Small intestine (tissue), 7 donors: ENCODE results near the gene MAP2K4. TPM values are rescaled to one million over a fixed set of nuclear protein-coding genes. Genes with fewer than 3 reads are reported as not detected.

Experiments
- DNase-seq, 2 donors: peaks; one replicate each; pipeline versions ENCODE4 v3.0.0 to v3.0.0-alpha.2; 2013
- FAIRE-seq: peaks from 2 replicates; lab custom pipeline; 2012; peaks lifted over from hg19 to GRCh38; lab: Jason Lieb, UNC
- H3K27ac ChIP-seq, 3 donors: one replicate each; pipeline ENCODE4 v1.5.1; 2013; ENCODE audit warnings: low read length in 2 of 3, mild to moderate bottlenecking in 2 of 3, control low read depth in 1 of 3, inconsistent platforms in 1 of 3, low read depth in 1 of 3, moderate library complexity in 1 of 3
- H3K27me3 ChIP-seq, 3 donors: one replicate each; pipeline ENCODE4 v1.6.1; 2013; ENCODE audit warnings: low read length in 3 of 3, inconsistent platforms in 1 of 3; ENCODE audit not compliant: control insufficient read depth in 3 of 3, insufficient read depth in 3 of 3
- H3K36me3 ChIP-seq, 3 donors: one replicate each; pipeline ENCODE4 v1.6.1; 2013; ENCODE audit warnings: low read length in 3 of 3, inconsistent platforms in 1 of 3, low read depth in 1 of 3, mild to moderate bottlenecking in 1 of 3, moderate library complexity in 1 of 3; ENCODE audit not compliant: control insufficient read depth in 3 of 3, insufficient read depth in 2 of 3
- H3K4me1 ChIP-seq, 3 donors: one replicate each; pipeline ENCODE4 v1.6.1; 2013; ENCODE audit warnings: low read length in 2 of 3, inconsistent platforms in 1 of 3, low read depth in 1 of 3, mild to moderate bottlenecking in 1 of 3, moderate library complexity in 1 of 3; ENCODE audit not compliant: control insufficient read depth in 3 of 3, insufficient read depth in 2 of 3
- H3K4me3 ChIP-seq, 3 donors: one replicate each; pipeline ENCODE4 v1.5.1; 2013; ENCODE audit warnings: low read length in 3 of 3, control low read depth in 1 of 3, inconsistent platforms in 1 of 3, low read depth in 1 of 3, mild to moderate bottlenecking in 1 of 3, moderate library complexity in 1 of 3
- H3K9me3 ChIP-seq, 2 donors: one replicate each; pipeline ENCODE4 v1.6.1; 2013; ENCODE audit warnings: low read depth in 1 of 2, low read length in 1 of 2; ENCODE audit not compliant: control insufficient read depth in 2 of 2, insufficient read depth in 1 of 2
- WGBS, 3 donors: extraction: QIAGEN DNeasy Blood & Tissue Kit; methylation state at CpG; one replicate each; pipeline ENCODE4 v1.1.7; 2013; 5-methylcytosine and 5-hydroxymethylcytosine counted together
- polyA plus RNA-seq, 4 donors: library from polyadenylated mRNA; stranded (reverse) in 3 of 4; unstranded in 1 of 4; fragments of 200-250 nt in 3 of 4; fragments of 120-200 nt in 1 of 4; gene quantifications; one replicate each; pipeline versions ENCODE4 v1.2.1 to v1.2.3, GENCODE V29; 2013
- donor health status: healthy with polysubstance abuse.
- donor health status: control.
- donor health status: control.
- donor health status: Bipolar disorder and iron deficiency.
- donor health status: healthy.

The MAP2K4 gene
- polyA plus RNA-seq, 4 donors, result 11.6 to 27.7 (median 12.2) TPM

DNA sequence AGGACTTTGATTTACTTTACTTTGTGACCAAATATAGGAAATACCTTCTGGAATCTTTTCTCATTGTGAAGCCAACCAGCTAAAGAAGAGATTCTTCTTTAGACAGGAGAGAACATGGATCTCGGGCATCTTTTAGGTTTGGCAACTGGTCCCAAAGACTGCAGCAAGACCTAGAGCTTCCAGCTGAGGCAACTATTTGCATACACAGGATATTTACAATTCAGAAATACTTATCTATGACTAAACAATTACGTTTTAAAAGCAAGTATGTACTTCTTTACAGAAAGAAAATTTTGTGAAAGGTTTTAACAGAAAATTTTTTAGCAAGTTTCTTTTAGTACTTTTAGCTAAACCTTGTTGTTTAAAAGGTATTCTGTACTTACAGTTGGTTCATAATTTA, 106.5 kb downstream of the MAP2K4 start:
- DNase-seq (no peak), FAIRE-seq (no peak)
- WGBS, 3 donors, result 82 to 89% (median 86%) methylated on average over 2 of the region's 2 CpGs
- no peaks in the 10 kb centered on the region for H3K27me3 ChIP-seq
- no peak overlapping the region for H3K4me3 ChIP-seq
- peaks cover 9 to 16% (median 10%) of the 10 kb centered on the region in 3 donors for H3K36me3 ChIP-seq
- H3K9me3 ChIP-seq, result peaks cover 0 to 5% of the 10 kb centered on the region in 2 donors
- no peaks in the 10 kb centered on the region for H3K4me1 ChIP-seq
- H3K27ac ChIP-seq, result no peak overlapping the region

DNA sequence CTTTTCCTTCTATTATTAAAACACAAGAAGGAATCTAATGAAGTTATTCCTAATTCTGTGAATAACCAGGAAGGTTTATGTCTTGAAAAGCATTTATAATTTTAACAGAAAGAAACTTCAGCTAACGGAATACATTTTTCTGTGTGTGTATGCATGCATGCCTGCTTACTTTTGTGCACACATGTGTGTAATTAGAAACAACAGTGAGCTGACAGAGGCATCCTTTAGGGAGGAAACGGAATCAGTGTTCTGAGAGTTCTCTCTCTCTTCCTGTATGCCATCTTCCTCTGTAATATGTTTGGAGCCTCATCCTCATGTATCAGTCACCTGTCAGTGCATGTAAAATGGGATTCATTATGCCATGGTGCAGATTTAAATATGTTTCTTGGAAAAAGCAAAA, 107.0 kb downstream of the MAP2K4 start:
- Histone ChIP-seq H3K27me3 (no peaks in the 10 kb centered on the region), H3K27ac (no peak overlapping the region), H3K9me3 (peaks cover 0 to 5% of the 10 kb centered on the region in 2 donors), H3K4me1 (no peaks in the 10 kb centered on the region), H3K36me3 (peaks cover 9 to 17% (median 10%) of the 10 kb centered on the region in 3 donors), H3K4me3 (no peak overlapping the region)
- FAIRE-seq (no peak), DNase-seq (no peak)
- 44 to 62% (median 50%) methylated on average over 2 of the region's 2 CpGs for WGBS, 3 donors

DNA sequence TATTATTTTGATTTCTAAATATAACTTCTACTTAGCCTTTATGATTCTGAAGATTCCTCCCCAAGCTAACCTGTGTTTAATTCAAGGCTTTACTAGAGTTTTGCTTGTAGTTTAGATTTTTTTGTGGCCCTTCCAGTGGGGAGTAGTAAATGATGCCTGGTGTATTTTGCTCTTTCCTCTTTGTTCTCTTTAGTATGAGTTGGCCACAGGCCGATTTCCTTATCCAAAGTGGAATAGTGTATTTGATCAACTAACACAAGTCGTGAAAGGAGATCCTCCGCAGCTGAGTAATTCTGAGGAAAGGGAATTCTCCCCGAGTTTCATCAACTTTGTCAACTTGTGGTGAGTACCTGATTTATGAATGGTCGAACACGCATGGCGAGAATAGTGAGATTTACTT, 108.3 kb downstream of the MAP2K4 start:
- peaks cover 10 to 21% (median 11%) of the 10 kb centered on the region in 3 donors for H3K36me3 ChIP-seq
- 96 to 100% (median 97%) methylated on average over 7 of the region's 7 CpGs for WGBS, 3 donors
- no peak for FAIRE-seq

DNA sequence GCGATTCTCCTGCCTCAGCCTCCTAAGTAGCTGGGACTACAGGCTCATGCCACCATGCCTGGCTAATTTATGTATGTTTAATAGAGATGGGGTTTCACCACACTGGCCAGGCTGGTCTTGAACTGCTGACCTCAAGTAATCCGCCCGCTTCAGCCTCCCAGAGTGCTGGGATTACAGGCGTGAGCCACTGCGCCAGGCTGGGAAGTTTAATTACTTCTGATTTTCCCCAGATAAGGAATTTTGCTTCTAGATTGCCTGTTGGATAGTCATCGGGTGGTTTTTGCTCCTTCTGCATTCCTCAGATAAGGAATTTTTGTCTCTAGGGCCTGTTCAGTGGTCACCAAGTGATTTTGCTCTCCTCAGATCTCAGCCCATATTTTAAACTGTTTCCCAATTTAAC, 112.5 kb downstream of the MAP2K4 start:
- H3K9me3 ChIP-seq, result peaks cover 0 to 3% of the 10 kb centered on the region in 2 donors
- H3K36me3 ChIP-seq, result peaks cover 8 to 13% (median 10%) of the 10 kb centered on the region in 3 donors
- WGBS, 3 donors, result 92 to 96% (median 95%) methylated on average over 6 of the region's 6 CpGs
- H3K4me3 ChIP-seq, result no peak overlapping the region
- no peak for DNase-seq
- no peak for FAIRE-seq
- no peak overlapping the region for H3K27ac ChIP-seq
- H3K4me1 ChIP-seq, result no peaks in the 10 kb centered on the region
- H3K27me3 ChIP-seq, result no peaks in the 10 kb centered on the region

More for the DNA sequence above, 108.3 kb downstream of the MAP2K4 start:
- no peak for DNase-seq
- H3K4me1 ChIP-seq, result no peaks in the 10 kb centered on the region
- peaks cover 0 to 5% of the 10 kb centered on the region in 2 donors for H3K9me3 ChIP-seq
- H3K27me3 ChIP-seq, result no peaks in the 10 kb centered on the region
- no peak overlapping the region for H3K27ac ChIP-seq
- H3K4me3 ChIP-seq, result no peak overlapping the region

- peaks cover 0 to 3% of the 10 kb centered on the region in 2 donors for H3K9me3 ChIP-seq
- H3K27me3 ChIP-seq, result no peaks in the 10 kb centered on the region
- H3K4me3 ChIP-seq, result no peak overlapping the region
- no peak for FAIRE-seq
- no peak for DNase-seq
- H3K4me1 ChIP-seq, result no peaks in the 10 kb centered on the region
- peaks cover 6 to 13% (median 12%) of the 10 kb centered on the region in 3 donors for H3K36me3 ChIP-seq
- H3K27ac ChIP-seq, result no peak overlapping the region
- WGBS, 3 donors, result 62 to 72% (median 71%) methylated on average over 3 of the region's 3 CpGs
Observed at GRCh38 chr17:12134101-12134500, 113.4 kb downstream of the MAP2K4 start.

DNA sequence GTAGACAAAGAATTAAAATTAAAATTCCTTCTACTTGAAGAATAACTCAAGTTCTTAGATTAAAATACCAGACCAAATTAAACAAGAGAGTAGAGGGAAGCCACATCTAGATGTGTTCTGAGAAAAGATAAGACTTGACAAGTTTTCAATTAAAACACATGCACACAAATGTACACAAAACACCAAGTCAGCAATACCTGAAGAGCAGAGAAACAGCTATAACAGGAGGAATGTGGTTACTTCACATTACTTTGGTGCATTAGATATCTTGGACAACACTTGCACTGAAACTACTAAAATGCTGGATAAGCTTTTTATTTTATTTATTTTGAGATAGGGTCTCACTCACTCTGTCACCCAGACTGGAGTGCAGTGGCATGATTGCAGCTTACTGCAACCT, 113.9 kb downstream of the MAP2K4 start:
- Histone ChIP-seq H3K4me3 (no peak overlapping the region), H3K27me3 (no peaks in the 10 kb centered on the region), H3K36me3 (peaks cover 4 to 13% (median 9%) of the 10 kb centered on the region in 3 donors), H3K4me1 (no peaks in the 10 kb centered on the region), H3K27ac (no peak overlapping the region), H3K9me3 (peaks cover 0 to 3% of the 10 kb centered on the region in 2 donors)
- DNase-seq, result no peak
- FAIRE-seq, result no peak

DNA sequence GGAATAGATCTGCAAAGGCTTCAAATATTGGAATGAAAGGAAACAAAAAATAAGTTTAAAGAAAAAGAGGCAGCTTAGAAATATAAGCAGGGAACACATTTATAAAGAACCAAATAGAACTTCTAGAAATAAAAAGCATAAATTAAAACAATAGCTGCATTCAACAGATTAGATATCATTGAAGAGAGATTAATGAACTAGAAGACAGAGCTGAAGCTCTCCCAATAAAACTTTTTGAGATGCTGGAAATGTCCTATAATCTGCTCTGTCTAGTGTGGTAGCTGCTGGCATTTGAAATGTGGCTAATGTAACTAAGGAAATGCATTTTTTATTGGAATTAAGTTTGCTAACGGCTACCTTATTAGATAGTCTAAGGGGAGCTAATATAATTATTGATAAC, 115.6 kb downstream of the MAP2K4 start:
- no peaks in the 10 kb centered on the region for H3K4me1 ChIP-seq
- peaks cover 0 to 3% of the 10 kb centered on the region in 2 donors for H3K9me3 ChIP-seq
- FAIRE-seq (no peak), DNase-seq (no peak)
- peaks cover 4 to 16% (median 11%) of the 10 kb centered on the region in 3 donors for H3K36me3 ChIP-seq
- H3K4me3 ChIP-seq, result no peak overlapping the region
- WGBS, 3 donors, result 97 to 100% (median 100%) methylated on average over 1 of the region's 1 CpG
- H3K27me3 ChIP-seq, result no peaks in the 10 kb centered on the region
- H3K27ac ChIP-seq, result no peak overlapping the region

DNA sequence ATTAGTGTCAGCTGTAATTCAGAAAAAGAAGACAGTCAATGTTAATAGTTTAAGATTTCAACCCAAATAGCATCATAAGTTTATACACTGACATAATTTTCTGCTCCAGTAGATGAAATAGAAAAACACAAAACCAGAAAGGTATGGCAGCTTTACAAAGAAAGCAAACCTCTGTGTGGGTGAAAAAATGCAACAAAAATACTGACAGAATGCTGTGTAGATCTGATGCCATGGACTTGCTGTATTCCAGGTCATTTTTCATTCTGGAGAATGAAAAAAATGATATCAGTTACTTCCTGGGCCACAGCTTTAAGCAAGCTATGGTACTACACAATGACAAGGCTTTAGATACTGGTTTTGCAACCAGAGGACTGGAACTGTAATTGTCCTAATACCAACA, 116.0 kb downstream of the MAP2K4 start:
- Histone ChIP-seq H3K4me1 (no peaks in the 10 kb centered on the region), H3K36me3 (peaks cover 4 to 19% (median 9%) of the 10 kb centered on the region in 3 donors), H3K4me3 (no peak overlapping the region), H3K27ac (no peak overlapping the region), H3K9me3 (peaks cover 0 to 3% of the 10 kb centered on the region in 2 donors), H3K27me3 (no peaks in the 10 kb centered on the region)
- DNase-seq, result no peak
- no peak for FAIRE-seq

DNA sequence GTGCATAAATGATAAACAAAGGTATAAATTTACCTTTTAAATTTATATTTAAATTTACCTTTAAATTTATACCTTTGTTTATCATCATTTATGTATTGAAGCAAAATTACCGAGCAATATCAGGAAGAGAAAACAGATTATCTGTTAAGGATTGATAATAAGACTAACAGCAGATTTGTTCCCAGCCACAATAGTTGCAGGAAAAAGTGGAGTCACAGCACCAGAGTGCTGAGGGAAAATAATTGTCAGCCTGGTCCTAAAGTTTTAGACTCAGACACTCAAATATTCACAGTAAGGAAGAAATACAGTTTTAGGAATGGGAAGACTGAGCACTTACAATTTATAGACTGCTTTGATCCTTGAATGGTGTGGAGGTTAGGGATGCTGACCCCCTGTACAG, 117.2 kb downstream of the MAP2K4 start:
- WGBS, 3 donors, result 97 to 98% (median 97%) methylated on average over 1 of the region's 1 CpG

More for the DNA sequence above, 117.2 kb downstream of the MAP2K4 start:
- no peaks in the 10 kb centered on the region for H3K27me3 ChIP-seq
- DNase-seq, result no peak
- H3K4me1 ChIP-seq, result no peaks in the 10 kb centered on the region
- H3K36me3 ChIP-seq, result peaks cover 4 to 21% (median 15%) of the 10 kb centered on the region in 3 donors
- H3K9me3 ChIP-seq, result peaks cover 0 to 3% of the 10 kb centered on the region in 2 donors
- FAIRE-seq, result no peak
- no peak overlapping the region for H3K27ac ChIP-seq
- no peak overlapping the region for H3K4me3 ChIP-seq
